ENCODE results near the gene IFT122. TPM values are rescaled to one million over a fixed set of nuclear protein-coding genes. Genes with fewer than 3 reads are reported as not detected.

Gene IFT122
- total RNA-seq, 2 experiments from 2014 or later: 23.0 to 25.9 TPM

- POLR2A ChIA-PET: no interaction called here
- ATAC-seq (ENCODE audit: low read depth) (no peak), DNase-seq (no peak)
- H3K36me3 Mint-ChIP-seq: no peaks in the 10 kb centered on the region
- H3K27me3 Mint-ChIP-seq: peaks cover 2% of the 10 kb centered on the region
- H3K27ac Mint-ChIP-seq: no peak overlapping the region
- H3K4me1 Mint-ChIP-seq: no peaks in the 10 kb centered on the region
- H3K4me3 Mint-ChIP-seq: no peak overlapping the region
- H3K9me3 Mint-ChIP-seq: no peaks in the 10 kb centered on the region
Measured at GRCh38 chr3:129565902-129566301, 125.9 kb downstream of the IFT122 start.

DNA sequence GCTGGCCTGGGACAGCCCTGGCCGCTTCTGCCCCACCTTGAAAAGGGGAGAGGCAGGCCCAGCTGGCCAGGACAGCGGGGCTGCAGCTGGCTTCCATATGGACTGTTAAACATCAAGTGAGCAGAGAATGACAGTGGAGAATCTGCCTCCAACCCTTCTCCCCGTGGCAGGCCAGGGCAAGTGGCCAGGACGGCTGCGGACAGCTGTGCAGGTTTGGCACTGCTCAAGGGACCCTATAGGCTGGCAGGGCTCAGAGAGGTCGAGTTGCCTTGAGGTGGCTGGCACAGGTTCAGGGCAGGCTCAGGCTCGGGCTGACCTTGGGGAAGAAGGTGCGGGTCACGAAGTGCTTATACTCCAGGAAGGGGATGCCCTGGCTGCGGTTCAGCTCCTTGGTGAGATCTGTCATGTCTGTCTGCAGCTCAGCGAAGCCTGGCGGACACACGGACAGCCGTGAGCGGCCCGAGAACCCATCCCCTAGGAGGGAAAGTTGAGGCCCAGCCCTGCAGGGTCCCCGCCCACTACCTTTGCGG, 127.2 kb downstream of the IFT122 start:
- no peak overlapping the region for H3K4me3 Mint-ChIP-seq
- ATAC-seq (ENCODE audit: low read depth) (no peak), DNase-seq (no peak)
- POLR2A ChIA-PET: interaction anchor here (0.6 kb wide), 1 partner anchor 47 kb away, joined by 3 read pairs; no protein-coding TSS in a partner anchor
- H3K27me3 Mint-ChIP-seq: peaks cover 2% of the 10 kb centered on the region
- H3K36me3 Mint-ChIP-seq: no peaks in the 10 kb centered on the region
- no peaks in the 10 kb centered on the region for H3K9me3 Mint-ChIP-seq
- no peak overlapping the region for H3K27ac Mint-ChIP-seq
- H3K4me1 Mint-ChIP-seq: no peaks in the 10 kb centered on the region

- ATAC-seq (ENCODE audit: low read depth): no peak
- POLR2A ChIA-PET: interaction anchor here (0.6 to 1.1 kb wide), 2 partner anchors 18 to 46 kb away, joined by 3 read pairs; no protein-coding TSS in a partner anchor
- H3K27ac Mint-ChIP-seq: no peak overlapping the region
Measured at GRCh38 chr3:129567939-129568338, 127.9 kb downstream of the IFT122 start.

DNA sequence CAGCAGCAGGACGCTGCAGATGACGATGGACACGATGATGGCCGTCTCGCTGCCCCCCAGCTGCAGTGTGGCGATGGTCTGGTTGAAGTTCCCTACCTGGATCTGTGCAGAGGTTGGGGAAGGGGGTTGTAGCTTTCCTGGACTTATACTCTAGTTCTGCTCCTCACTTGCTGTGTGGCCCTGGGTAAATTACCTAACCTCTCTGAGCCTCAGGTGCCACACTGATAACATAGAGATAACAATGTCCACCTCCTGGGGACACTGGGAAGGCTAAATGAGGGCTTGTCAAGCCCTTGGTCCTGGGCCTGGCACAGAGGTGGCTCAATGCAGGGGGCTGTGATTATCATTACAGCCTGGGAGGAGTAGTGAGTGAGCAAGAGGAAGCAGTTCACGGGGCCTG, 129.8 kb downstream of the IFT122 start:
- no peaks in the 10 kb centered on the region for H3K36me3 Mint-ChIP-seq
- H3K4me1 Mint-ChIP-seq: no peaks in the 10 kb centered on the region
- DNase-seq (no peak), ATAC-seq (ENCODE audit: low read depth) (no peak)
- POLR2A ChIA-PET: interaction anchor here (1.6 kb wide), 1 partner anchor 25 kb away, joined by 4 read pairs; no protein-coding TSS in a partner anchor
- H3K27me3 Mint-ChIP-seq: peaks cover 4% of the 10 kb centered on the region
- H3K4me3 Mint-ChIP-seq: no peak overlapping the region
- no peaks in the 10 kb centered on the region for H3K9me3 Mint-ChIP-seq
- no peak overlapping the region for H3K27ac Mint-ChIP-seq

More at GRCh38 chr3:129567939-129568338, 127.9 kb downstream of the IFT122 start:
- DNase-seq: no peak
- no peaks in the 10 kb centered on the region for H3K9me3 Mint-ChIP-seq
- no peak overlapping the region for H3K4me3 Mint-ChIP-seq
- peaks cover 2% of the 10 kb centered on the region for H3K27me3 Mint-ChIP-seq
- H3K36me3 Mint-ChIP-seq: no peaks in the 10 kb centered on the region
- no peaks in the 10 kb centered on the region for H3K4me1 Mint-ChIP-seq

Other genes starting within 250 kb of the IFT122 start
- 100 to 1,000 TPM; 131 to 138 TPM for gene COPG1, start 190.6 kb upstream of the IFT122 start, total RNA-seq
- gene HMCES, start 161.4 kb upstream of the IFT122 start, total RNA-seq: 10 to 100 TPM; 59.7 to 60.8 TPM
- 1 to 10 TPM; 1.2 to 1.4 TPM for gene EFCAB12, start 11.6 kb upstream of the IFT122 start, total RNA-seq
- 10 to 100 TPM; 49.0 to 57.6 TPM for gene MBD4, start 276 bp upstream of the IFT122 start, total RNA-seq
- gene RHO, start 88.4 kb downstream of the IFT122 start, total RNA-seq: not detected
- not detected for gene H1-8, start 103.0 kb downstream of the IFT122 start, total RNA-seq
- 10 to 100 TPM; 30.0 to 38.3 TPM for gene PLXND1, start 166.5 kb downstream of the IFT122 start, total RNA-seq

Measured in activated naive CD8-positive, alpha-beta T cell treated with anti-CD3 and anti-CD28 coated beads, Interleukin-2, amount 10 ng/mL, durations not matched to agents 7 days and 5 days (primary cell).